ENCODE measurements around the gene KIAA1217.

KIAA1217 gene

GRCh38 chr10:24405635-24406034 lies 196.7 kb downstream of the KIAA1217 start:
- H3K27ac ChIP-seq (ENCODE audit: low read depth, low read length) = no peak overlapping the region
- H3K79me2 ChIP-seq (ENCODE audit: insufficient read depth, low read length) = no peaks in the 10 kb centered on the region
- no peak overlapping the region for H2AFZ ChIP-seq (ENCODE audit: low read depth, low read length, severe bottlenecking)
- no peak for TF ChIP-seq EZH2phosphoT487 (conservative IDR thresholded peaks at IDR 0.05; ENCODE audit: low read length)
- TF ChIP-seq, protein P1, sequence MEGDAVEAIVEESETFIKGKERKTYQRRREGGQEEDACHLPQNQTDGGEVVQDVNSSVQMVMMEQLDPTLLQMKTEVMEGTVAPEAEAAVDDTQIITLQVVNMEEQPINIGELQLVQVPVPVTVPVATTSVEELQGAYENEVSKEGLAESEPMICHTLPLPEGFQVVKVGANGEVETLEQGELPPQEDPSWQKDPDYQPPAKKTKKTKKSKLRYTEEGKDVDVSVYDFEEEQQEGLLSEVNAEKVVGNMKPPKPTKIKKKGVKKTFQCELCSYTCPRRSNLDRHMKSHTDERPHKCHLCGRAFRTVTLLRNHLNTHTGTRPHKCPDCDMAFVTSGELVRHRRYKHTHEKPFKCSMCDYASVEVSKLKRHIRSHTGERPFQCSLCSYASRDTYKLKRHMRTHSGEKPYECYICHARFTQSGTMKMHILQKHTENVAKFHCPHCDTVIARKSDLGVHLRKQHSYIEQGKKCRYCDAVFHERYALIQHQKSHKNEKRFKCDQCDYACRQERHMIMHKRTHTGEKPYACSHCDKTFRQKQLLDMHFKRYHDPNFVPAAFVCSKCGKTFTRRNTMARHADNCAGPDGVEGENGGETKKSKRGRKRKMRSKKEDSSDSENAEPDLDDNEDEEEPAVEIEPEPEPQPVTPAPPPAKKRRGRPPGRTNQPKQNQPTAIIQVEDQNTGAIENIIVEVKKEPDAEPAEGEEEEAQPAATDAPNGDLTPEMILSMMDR (IDR thresholded peaks at IDR 0.05; ENCODE audit: insufficient read depth, low read length, poor library complexity, severe bottlenecking) = no peak
- H3K36me3 ChIP-seq (ENCODE audit: low read length) = no peaks in the 10 kb centered on the region
- H3K4me2 ChIP-seq (ENCODE audit: low read depth, low read length, poor library complexity, severe bottlenecking) = no peak overlapping the region
- H3K4me3 ChIP-seq (ENCODE audit: insufficient read depth, low read length, poor library complexity, severe bottlenecking) = no peak overlapping the region
- no peaks in the 10 kb centered on the region for H3K27me3 ChIP-seq (ENCODE audit: low read length)
- H3K9me3 ChIP-seq (ENCODE audit: insufficient read depth, low read length) = no peaks in the 10 kb centered on the region
- H3K9ac ChIP-seq (ENCODE audit: low read length) = no peak overlapping the region
- no peaks in the 10 kb centered on the region for H3F3A ChIP-seq (ENCODE audit: insufficient read depth)
- H4K20me1 ChIP-seq (ENCODE audit: low read depth, low read length) = no peaks in the 10 kb centered on the region
- no peaks in the 10 kb centered on the region for H3K9me2 ChIP-seq (replicated peaks; ENCODE audit: insufficient read depth, low read length)

DNA sequence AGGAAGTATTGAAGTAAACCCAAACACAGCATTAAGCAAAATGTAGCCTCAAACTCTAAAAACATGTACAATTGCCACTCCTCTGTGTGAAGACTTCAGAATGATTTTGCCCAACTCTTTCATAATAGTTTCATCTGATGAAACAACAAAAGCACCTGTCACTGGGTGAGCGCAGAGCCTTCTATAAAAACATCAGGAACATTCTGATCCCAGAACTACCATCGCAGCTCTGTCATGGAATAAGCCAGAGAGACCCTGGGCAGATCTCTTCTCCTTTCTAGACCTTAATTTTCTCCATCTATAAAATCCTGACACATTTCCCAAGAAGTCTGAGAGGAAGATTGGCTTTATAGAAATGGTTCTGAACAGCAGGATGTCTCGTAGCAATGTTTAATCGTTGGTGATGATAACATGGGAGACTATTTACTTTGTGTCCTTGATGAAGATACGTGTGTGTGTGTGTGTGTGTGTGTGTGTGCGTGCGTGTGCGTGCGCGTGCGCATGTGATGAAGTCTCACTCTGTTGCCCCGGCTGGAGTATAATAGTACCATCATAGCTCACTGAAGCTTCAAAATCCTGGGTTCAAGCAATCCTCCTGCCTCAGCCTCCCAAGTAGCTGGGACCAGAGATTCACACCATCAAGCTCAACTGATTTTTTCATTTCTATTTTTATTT lies 198.0 kb downstream of the KIAA1217 start:
- no peak overlapping the region for H2AFZ ChIP-seq (ENCODE audit: low read depth, low read length, severe bottlenecking)
- no peak overlapping the region for H3K9ac ChIP-seq (ENCODE audit: low read length)
- H3K4me3 ChIP-seq (ENCODE audit: insufficient read depth, low read length, poor library complexity, severe bottlenecking) = no peak overlapping the region
- H3K27me3 ChIP-seq (ENCODE audit: low read length) = no peaks in the 10 kb centered on the region
- H3K79me2 ChIP-seq (ENCODE audit: insufficient read depth, low read length) = no peaks in the 10 kb centered on the region
- no peaks in the 10 kb centered on the region for H3F3A ChIP-seq (ENCODE audit: insufficient read depth)
- no peak overlapping the region for H3K27ac ChIP-seq (ENCODE audit: low read depth, low read length)
- H3K9me2 ChIP-seq (replicated peaks; ENCODE audit: insufficient read depth, low read length) = no peaks in the 10 kb centered on the region
- TF ChIP-seq, protein P1 (IDR thresholded peaks at IDR 0.05; ENCODE audit: insufficient read depth, low read length, poor library complexity, severe bottlenecking) = no peak
- no peaks in the 10 kb centered on the region for H3K9me3 ChIP-seq (ENCODE audit: insufficient read depth, low read length)
- no peaks in the 10 kb centered on the region for H3K36me3 ChIP-seq (ENCODE audit: low read length)
- H3K4me2 ChIP-seq (ENCODE audit: low read depth, low read length, poor library complexity, severe bottlenecking) = no peak overlapping the region
- H4K20me1 ChIP-seq (ENCODE audit: low read depth, low read length) = no peaks in the 10 kb centered on the region

GRCh38 chr10:24407928-24408327 lies 199.0 kb downstream of the KIAA1217 start:
- Histone ChIP-seq H3K9ac (ENCODE audit: low read length) (no peak overlapping the region), H3K9me3 (ENCODE audit: insufficient read depth, low read length) (no peaks in the 10 kb centered on the region), H3K79me2 (ENCODE audit: insufficient read depth, low read length) (no peaks in the 10 kb centered on the region), H3K4me2 (ENCODE audit: low read depth, low read length, poor library complexity, severe bottlenecking) (no peak overlapping the region), H3K27me3 (ENCODE audit: low read length) (no peaks in the 10 kb centered on the region), H3K27ac (ENCODE audit: low read depth, low read length) (no peak overlapping the region), H3K9me2 (replicated peaks; ENCODE audit: insufficient read depth, low read length) (no peaks in the 10 kb centered on the region), H3F3A (ENCODE audit: insufficient read depth) (no peaks in the 10 kb centered on the region), H4K20me1 (ENCODE audit: low read depth, low read length) (no peaks in the 10 kb centered on the region), H2AFZ (ENCODE audit: low read depth, low read length, severe bottlenecking) (no peak overlapping the region), H3K4me3 (ENCODE audit: insufficient read depth, low read length, poor library complexity, severe bottlenecking) (no peak overlapping the region), H3K36me3 (ENCODE audit: low read length) (no peaks in the 10 kb centered on the region)
- TF ChIP-seq, protein P1 (IDR thresholded peaks at IDR 0.05; ENCODE audit: insufficient read depth, low read length, poor library complexity, severe bottlenecking) = no peak
- no peak for TF ChIP-seq EZH2phosphoT487 (conservative IDR thresholded peaks at IDR 0.05; ENCODE audit: low read length)
